GF-D8 (cell line): ENCODE data around the gene ACSS1.

ENCODE experiments used
- DNase-seq: peaks from one replicate; lab custom pipeline; 2025; lab: John Stamatoyannopoulos, UW

The ACSS1 gene

DNA sequence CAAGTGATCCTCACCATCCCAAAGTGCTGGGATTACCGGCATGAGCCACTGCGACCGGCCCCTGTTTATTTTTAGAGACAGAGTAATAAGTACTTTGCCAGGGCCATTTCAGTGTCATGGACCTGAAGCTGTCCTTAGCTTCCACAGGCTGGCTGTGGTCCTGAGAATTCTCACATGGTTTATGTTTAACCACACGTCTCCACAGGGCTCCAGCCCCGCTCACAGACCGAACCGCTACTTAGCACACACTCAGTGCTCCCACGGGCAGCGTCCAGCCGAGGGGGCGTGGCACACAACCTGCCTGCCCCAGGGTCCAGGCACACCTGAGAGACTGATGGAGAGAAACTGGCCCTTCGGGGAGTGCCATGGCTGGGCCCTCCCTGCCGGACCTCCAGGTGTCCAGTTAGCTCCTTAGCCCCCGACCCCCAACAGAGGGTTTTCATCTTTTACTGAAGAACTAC, 11.7 kb downstream of the ACSS1 start:
- no peak for DNase-seq

DNA sequence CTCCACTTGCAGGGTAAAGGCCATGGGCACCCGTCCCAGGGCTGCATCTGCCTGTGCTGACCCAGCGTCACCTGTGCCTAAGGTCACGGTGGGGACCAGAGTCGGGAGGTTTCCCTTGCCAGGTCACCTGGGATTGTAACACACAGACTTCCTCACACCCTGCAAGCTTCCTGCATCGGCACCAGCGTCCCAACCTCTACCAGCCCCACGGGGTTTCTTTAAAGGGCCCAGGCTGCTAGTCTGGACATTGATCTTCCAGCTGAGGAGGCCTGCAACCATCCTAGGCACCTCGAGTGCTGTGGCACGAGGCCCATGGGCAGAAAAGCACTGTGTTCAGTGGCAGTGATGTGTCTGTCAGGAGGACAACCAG, 12.6 kb downstream of the ACSS1 start:
- no peak for DNase-seq

DNA sequence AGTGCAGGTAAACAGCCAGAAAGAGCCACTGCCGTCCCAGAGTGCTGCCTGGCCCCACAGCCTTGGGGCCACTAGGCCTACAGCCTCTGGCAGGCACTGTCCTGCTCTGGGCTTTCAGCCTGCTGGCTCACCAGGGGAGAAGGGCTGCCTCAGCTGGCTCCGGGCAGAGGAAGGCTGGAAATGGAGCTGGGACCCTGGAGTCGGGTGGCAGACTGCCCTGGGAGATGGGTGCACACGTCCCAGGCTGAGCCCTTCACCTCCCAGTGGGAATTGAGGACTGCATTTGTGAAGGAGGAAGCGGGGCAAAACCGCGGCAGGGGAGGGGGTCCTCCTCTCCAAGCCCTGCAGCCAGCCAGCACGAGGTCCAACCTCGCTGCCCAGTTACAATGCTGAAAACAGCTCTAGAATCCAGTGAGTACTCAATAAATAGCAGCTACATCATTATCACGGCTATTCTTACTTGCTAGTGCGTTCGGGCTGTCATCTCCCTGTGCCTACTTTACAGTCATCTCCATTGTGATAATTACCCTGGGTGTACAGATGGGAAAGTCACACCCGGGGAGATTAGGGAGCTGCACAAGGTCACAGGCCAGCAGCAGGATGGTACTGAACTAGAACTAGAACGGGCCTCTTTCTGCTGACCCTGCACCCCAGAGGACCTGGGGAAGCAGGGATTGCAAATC, 13.1 kb downstream of the ACSS1 start:
- DNase-seq, result no peak

DNA sequence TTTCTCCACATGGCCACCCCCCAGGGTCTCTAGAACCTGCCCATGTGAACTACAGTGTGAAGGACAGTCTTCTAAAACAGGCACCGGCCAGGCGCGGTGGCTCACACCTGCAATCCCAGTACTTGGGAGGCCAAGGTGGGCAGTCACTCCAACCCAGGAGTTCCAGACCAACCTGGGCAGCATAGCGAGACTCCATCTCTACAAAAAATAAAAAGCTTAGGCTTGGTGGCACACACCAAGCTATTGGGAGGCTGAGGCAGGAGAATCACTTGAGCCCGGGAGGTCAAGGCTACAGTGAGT, 13.7 kb downstream of the ACSS1 start:
- no peak for DNase-seq

DNA sequence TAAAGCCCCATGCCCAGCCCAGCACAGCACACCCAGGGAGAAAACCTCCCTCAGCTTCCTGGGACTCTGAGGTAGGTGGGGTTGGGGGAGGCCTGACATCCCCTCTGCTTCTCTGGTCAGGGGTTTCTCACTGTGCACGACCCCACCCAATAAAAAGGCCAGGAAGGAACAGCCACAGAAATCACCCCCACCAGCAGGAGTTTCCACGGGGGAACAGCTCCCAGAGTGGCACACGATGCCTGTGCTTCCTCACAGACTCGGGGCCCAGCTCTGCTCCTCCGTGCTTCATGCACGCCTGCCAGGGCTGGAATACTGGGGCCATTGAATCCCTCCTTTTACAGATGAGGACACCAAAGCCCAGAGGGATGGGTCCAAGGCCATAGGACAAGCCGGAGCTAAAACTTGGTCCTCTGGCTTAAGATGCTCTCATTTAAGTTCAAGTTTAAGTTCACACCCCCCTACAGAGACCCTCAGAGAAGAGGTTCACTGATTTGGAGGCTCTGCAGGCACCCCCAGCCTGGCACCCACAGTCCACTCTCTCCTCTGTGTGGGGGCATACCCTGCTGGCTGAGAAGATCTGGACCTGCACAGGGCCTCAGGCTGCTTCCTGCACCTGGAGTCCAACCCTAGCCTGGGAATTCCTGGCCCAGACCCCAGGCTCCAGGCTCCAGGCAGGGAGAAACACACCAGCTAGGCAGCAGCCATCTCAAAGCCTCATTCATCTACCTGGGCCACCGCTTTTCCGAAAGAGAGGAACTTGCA, 14.3 kb downstream of the ACSS1 start:
- DNase-seq, result no peak

DNA sequence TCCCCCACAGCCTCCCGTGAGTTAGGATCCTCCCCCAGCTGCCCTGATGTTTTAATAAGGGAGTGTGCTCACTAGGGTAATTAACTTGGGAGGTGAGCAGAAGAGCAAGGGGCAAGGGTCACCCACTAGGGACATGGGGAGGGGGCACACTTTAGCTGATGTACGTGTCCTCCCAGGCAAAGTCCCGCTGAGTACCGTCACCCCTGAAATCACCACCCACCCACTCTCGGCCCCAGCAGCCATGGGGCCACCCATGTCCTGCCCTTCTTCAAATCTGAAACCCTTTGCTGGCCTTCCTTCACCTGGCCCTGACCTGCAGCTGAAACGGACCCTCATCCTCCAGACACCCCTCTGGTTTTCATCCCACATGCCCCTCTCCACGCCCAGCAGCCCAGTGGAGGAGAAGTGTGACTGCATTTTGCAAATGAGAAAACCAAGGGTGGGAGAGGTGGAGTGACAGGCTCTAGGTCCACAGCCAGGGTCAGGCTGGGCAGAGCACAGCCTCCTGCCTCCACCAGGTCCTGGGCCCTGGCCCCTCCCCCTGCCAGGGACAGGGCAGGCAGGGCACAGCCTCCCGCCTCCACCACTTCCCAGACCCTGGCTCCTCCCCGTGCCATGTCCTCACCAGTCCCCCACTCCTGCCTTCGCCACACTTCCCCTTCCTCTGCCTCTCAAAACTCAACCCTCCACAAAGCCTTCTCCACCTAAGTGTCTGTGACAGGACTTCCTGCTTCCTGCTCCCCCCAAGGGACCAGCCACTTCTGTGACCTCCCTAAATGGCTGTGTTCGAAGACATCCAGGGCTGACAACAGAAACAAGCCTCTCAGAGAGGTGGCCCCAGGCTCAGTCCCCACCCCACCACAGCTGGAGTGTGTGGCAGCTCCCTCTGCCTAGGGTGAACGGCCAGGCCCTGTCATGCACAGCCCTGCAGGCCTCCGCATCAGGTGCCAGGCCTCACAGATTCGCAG, 15.1 kb downstream of the ACSS1 start:
- DNase-seq, result peak; percentile 94

DNA sequence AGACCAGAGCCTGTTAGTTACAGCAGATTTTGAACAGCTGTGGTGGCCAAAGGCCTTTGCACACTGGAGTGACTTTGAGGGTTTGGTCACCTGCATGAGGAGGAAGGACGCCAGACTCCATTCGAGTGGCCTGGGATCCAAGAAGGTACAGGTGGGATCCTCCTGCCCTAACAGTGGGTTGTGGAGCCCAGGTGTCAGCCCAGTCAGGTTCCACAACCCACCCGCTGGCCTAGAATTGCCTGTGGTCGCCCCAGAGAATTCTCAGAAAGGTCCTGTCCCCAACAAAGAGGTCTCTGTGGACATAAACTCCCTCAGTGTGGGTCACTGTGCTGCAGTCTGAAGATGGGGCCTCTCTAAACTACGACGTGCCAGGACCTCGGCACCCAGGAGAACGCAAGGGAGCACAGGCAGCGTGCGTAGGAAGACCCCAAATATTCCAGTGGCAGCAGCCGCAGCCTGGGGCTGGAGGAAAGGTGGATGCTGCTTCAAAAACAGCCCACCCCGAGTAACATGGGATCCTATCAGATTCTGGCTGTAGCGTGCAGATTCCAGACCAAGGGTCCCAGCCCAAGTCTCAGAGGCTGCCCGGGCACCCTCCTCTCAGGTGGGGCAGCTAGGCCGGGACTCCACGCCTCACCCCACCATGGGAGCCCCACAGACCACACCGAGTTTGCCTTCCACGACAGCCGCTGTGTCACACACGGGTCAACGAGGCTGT, 16.0 kb downstream of the ACSS1 start:
- DNase-seq, result no peak

DNA sequence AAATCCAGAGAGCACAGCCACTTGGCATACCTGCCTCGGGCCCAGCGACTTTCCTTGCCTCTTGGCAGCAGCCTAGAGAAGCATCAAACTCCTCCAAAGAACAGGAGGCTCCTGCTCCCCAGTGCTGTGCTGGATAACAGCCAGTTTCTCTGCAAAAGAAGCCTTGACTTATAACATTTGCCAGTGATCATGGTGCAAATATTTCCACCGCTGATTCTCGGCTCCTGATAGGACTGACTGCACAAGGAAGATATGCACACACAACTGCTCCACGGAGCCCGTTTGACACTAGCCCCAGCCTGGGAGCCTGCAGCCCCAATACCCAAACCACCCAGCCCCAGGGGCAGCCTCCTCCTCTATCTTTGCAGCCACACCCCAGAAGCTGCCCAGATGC, 17.5 kb downstream of the ACSS1 start:
- DNase-seq, result no peak

DNA sequence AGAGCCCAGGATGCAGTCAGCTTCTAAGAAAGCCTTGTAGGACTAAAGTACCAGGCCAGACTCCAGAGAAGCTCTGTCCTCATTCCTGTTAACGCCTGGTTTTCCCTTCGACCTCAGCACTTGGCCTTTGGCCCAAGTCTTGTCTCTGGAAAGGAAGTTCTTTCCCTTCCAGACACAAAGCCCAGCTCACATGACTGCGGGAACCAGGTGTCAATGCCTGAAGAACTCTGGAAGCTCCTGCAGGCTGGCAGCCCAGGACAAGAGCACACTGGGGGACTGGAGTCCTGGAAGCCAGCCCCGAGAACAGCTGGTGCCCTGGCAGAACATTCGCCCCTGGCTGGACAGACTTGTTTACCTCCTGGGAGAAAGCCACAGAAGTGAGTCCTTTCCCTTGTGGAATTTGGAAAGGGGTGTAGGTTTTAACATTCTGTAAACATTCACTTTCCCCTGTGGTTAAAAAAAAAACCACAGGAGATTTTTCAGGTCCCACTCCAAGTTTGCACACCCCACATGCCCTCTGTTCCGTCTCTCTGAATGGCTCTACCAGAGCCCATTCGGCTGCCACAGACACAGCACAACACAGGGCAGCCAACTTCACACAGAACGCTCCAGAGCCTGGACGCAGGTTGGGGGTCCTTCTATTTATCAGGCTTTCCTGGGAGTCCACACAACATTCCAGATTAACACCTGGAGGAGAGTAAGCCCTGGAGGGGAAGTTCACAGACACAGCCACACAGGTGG, 18.1 kb downstream of the ACSS1 start:
- no peak for DNase-seq

DNA sequence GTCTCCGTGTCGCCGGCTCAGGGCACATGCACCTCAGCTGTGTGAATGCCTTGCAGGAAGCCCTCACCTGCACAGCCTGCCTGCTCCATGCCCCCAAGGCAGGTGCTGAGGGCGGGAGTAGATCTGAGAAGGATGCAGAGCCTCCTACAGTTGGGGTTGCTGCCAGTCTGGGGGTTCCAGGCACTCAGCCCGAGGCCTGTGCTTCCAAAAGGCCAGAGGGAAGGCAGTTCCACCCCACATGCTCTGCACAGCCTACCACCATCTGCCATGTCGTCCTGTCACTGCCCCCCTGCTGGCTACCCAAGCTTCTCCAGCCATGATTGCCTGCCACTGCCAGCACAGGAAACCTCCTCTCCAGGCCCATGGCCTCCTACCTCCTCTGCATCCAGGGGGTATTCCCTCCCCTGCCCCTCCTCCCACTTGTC, 19.3 kb downstream of the ACSS1 start:
- no peak for DNase-seq

DNA sequence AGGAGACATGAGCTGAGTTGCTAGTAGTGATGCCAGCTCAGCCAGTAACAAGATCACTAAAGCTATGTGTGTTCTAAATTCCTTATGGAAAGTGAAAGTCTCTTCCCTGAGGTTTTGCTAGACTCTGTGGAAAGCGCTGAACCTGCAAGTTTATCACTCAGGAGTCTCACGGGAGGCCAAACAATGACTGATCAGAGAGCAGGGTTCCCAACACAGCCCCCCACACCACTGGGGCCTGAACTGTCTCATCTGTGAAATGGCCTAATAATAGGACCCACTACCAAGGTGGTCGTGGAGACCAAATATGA, 19.9 kb downstream of the ACSS1 start:
- no peak for DNase-seq

DNA sequence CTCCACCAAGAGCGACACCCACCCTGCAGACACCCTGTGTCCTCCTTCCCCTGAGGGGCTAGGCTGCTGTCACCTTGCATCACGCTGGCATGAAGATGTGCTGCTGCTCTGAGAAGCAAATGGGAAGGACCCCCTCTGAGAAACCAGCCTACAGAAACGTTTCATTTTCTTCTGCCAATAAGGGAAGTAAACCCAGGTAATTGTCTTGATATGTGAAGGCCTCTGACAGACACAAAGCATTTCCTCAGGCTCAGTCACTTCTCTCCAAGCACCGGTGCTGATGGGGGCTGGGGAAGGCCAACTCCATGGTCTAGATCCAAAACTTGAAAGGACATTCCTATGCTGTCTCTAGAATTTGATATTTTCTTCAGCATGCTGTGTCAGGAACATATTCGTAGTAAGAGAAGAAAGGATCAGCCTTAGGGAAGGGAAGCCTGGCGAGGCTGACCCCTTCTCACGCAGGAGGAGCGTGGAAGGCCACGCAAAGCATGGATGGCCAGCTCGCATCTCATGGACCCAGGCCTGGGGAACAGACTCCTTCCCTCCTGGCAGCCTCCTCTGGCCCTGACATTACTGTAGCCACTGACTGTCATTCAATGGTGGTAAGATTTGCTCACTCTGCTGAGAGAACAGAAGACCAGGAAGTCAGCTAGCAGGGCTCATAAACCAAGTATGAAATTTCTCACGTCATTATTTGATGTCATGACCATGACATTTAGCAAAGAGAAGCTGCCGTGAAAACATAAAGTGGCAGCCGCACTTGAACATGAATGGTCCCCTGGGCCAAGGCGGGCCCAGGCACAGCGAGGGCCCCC, 20.4 kb downstream of the ACSS1 start:
- no peak for DNase-seq

DNA sequence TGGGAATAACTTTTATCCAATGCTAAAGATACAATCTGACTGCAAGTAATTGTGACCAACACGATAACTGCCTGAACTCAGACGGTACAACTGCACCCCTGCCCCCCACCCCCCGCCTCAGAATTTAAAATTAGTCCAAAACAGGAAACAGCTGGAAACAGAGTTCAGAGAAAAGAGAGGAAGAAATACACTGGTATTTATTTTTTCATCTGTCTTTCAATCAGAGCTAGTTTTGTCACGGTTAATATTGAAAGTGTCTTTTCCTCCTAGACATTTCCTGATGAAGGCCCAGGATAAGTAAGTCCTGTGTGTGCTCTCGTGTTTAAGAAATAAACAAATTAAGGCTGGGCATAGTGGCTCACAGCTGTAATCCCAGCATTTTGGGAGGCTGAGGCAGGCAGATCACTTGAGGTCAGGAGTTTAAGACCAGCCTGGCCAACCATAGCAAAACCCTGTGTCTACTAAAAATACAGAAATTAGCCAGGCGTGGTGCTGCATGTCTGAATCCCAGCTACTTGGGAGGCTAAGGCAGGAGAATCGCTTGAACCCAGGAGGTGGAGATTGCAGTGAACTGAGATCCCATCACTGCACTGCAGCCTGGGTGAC, 21.5 kb downstream of the ACSS1 start:
- no peak for DNase-seq

DNA sequence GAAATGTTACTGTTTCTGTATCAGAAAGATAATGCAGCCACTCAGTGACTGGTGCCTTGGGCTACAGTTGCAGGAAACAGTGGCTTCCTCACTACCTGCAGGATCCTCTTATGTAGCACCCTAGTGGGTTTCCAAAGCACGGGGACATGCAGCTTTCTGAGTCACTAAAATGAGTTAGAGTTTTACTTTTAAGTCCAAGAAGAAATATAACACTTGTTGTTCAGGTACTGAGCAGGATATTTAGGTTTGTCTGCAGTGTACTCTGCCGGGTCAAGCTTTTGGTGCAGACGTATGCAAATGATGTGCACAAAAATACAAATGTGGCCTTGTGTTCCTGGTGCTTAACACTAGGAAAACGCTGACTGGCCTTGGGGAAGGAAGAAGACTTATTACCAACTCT, 22.0 kb downstream of the ACSS1 start:
- DNase-seq, result no peak

DNA sequence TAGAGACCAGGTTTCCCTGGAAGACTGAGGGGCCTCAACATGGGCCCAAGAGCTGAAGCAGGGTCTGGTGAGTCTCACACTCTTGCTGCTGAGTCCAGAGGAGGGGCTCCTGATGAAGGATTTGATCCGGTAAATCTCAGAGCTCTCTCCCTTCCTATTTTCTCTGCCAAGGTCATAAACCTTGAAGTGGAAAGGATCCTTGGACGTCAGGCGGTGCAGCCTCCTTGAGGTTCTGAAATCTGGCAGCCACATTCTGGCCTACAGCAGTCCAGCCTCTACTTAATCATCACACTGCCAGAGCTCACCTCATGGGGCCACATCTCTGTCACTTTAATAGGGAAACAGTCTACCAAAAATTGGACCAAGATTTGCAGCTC, 24.0 kb downstream of the ACSS1 start:
- no peak for DNase-seq

DNA sequence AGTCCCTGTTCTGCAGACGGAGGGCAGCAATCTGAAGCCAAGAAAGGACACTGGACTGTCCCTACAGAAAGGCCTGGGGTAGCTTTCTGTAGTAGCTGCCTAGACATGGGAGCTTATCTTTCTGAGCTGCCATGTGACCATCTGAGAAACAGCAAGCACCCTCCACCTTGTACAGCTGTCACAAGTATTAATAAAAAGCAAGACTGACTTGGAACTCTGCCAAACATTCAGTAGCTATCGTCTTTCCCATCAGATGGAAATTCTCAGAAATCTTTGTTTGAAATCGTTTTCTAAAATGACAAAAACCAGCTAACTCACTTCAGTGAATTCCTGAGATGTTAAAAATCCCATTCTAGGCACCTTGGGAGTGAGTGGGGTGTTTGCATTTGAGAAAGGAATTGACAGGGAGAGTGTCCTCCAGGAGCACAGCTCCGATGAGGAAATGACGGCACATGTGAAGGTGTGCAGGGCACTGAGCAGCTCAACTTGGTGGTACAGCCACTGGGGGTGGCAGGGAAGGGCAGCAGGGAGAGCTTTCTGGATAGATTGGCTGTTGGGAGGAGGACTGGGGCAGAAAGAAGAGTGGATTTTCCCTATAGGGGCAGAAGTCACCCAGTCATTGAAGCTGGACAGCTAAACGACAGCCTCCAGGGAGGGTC, 24.5 kb downstream of the ACSS1 start:
- DNase-seq, result no peak

DNA sequence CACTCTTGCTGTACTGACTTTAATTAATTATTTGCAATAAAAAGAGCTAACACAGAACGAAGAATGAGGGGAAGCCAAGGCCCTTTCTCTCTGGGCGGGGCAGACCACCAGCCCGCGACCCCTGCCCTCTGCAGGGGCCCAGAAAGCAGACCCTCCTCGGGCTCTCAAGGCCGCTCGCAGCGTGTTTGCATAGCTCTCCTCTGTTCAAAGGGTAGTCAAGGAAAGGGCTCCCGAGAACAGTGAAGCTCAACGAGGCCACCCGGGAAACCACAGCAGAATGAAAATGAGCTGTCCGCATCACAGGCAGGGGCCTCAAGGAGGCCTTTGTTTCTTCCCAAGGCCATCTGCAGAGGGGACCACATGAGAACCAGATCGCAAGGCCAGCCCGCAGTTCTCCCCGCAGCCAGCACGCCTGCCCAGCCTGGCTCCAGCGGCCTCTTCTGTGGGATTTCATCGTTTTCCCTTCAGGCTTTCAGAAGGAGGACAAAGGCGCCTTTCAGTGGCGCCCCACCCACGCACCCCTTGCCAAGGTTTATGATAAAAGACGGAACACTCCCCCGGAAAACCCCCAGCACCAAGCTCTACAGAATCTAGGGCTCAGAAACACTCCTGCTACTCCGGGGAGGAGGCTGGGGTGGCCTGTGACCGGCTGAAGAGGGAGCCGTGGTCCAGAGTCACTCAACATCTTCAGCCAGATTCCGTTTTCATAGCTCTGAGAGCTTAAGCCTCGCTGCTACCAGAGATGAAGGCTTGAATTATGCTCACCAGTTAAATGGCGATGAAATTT, 25.3 kb downstream of the ACSS1 start:
- no peak for DNase-seq

DNA sequence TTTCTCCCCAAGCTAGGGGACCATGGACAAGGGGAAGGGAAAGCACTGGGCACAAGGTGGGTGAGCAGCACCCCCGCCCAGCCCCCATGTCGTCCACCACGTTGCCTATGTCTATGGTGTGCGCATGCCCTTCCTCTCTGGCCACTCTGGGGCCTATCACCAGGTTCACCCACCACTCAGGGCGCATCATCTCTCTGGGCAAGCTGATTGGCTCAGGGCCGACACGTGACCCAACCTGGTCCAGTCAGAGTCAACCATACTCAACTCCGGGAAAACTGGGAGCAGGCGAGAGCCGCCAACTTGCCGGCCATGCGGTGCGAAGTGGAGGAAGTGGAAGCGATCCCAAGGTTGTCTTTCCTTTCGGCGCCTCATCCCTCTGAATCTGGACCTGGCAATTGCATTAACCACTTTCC, 25.9 kb downstream of the ACSS1 start:
- no peak for DNase-seq

DNA sequence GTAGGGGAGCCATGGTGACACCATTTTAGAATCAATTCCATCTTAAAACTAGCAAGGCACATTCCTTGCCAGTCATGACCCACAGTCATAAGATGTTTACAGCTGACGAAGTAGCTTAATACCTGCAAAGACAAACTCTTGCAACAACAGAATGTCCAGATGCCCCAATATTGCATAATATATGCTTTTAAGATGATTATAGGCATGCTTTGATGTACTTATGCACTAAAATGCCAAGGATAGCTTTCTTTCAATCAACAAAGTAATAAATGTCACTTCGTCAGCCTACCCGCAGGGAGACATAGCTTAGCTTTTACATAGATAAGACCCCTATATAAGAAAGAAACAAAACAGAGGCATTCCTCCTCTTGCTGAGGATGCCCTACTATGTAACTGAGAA, 26.7 kb downstream of the ACSS1 start:
- no peak for DNase-seq
